Measurements from ENCODE around the gene ANKRD42.

ANKRD42 gene

DNA sequence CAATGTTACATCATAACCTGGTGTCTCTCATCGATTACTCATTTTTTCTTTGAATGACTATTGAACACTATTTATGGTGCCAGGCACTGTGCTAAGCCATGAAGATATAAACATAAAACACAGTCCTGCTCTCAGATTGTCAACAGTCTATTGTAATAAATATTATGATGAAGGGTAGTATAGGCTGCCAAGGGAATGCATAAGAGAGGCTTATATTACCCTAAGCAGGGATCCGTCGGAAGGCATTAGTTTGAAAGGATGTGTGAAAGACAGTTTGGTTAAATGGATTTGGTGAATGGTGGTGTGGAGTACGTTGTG lies 99.9 kb downstream of the ANKRD42 start:
- no peak for DNase-seq

- no peak for DNase-seq
Observed at GRCh38 chr11:83294208-83294607, 100.7 kb downstream of the ANKRD42 start.

Measured in fibroblast of upper back skin (primary cell).